ENCODE measurements around the gene IFT122.
"Not testable (repeated sequence)": the region's sequence is repeated elsewhere in the genome, so short reads cannot be mapped to it uniquely, and the experiment has no call there.

IFT122 gene

DNA sequence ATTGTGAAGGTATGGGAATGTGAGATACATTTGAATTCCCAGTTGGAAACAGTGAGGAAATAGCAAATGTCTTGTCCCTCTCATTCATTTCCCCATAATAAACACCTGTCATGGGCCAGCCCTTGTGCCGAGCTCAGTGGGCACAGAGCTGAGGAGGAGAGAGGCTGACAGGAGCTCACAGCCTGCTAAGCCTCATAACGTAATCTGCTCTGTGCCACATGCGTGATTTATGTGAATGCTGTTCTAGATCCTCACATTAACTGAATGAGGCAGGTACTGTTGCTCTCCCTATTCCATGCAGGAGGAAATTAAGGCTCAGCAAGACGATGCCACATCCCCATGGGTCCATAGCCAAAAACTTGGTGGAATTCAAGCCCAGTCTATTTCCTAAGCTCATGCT lies 53.2 kb downstream of the IFT122 start:
- H3K79me2 ChIP-seq (ENCODE audit: control insufficient read depth, insufficient read depth, low read length, poor library complexity) = peaks cover 9% of the 10 kb centered on the region
- H2BK5ac ChIP-seq (ENCODE audit: low read depth, low read length, poor library complexity) = peak overlapping the region; percentile 23
- no CpG with 5 or more reads among the region's 4 CpGs for WGBS (ENCODE audit: extremely low coverage, insufficient coverage, insufficient read length)

DNA sequence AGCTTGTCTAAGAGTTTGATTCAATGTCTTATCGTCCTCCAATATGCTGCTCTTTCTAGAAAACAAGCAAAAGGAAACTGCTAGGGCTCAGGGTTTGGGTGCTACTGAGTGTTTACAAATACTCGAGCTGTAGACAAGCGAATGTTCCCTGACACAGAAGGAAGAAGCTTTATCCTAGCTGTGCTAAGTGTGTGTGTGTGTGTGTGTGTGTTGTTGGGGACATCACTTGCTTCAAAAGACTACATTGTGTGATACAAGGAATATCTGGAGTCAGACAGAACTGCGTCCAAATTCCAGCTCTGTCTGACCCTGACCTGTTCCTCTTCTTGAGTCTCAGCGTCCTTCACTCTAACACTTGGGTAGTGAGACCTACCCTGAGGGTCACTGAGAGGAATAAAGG lies 54.5 kb downstream of the IFT122 start:
- DNase-seq; H3K9ac ChIP-seq (ENCODE audit: low read length); H3K4me3 ChIP-seq (ENCODE audit: low read depth, low read length); H3K4ac ChIP-seq (ENCODE audit: low read depth, low read length); H4K12ac ChIP-seq (ENCODE audit: low read depth, low read length); H3K4me2 ChIP-seq (ENCODE audit: low read length); H3K36me3 ChIP-seq (ENCODE audit: control insufficient read depth in 1 of 2, insufficient read depth in 2 of 2, low read length in 2 of 2); H3K79me2 ChIP-seq (ENCODE audit: control insufficient read depth, insufficient read depth, low read length, poor library complexity); H3K23ac ChIP-seq (ENCODE audit: low read length); H3K27me3 ChIP-seq (ENCODE audit: insufficient read depth, low read length); H2AFZ ChIP-seq (ENCODE audit: insufficient read depth, low read length, poor library complexity); H3K9me3 ChIP-seq (ENCODE audit: insufficient read depth, low read depth, low read length): not testable (repeated sequence)
- Histone ChIP-seq H3K14ac (ENCODE audit: low read length) (peak overlapping the region; percentile 80), H3K18ac (ENCODE audit: low read length) (peak overlapping the region; percentile 22), H3K79me1 (ENCODE audit: low read length) (peaks cover 26% of the 10 kb centered on the region), H2AK5ac (ENCODE audit: low read length) (peak overlapping the region; percentile 49), H4K91ac (ENCODE audit: low read depth, low read length) (peak overlapping the region; percentile 87), H3K27ac (ENCODE audit: low read depth, low read length) (peak overlapping the region; percentile 76), H4K8ac (ENCODE audit: low read depth, low read length) (peak overlapping the region; percentile 30), H3K4me1 (ENCODE audit: control insufficient read depth in 1 of 2, insufficient read depth in 2 of 2, low read length in 2 of 2) (peaks cover 19 to 23% of the 10 kb centered on the region in 2 experiments), H2BK12ac (ENCODE audit: low read length) (peak overlapping the region; percentile 67), H2BK5ac (ENCODE audit: low read depth, low read length, poor library complexity) (peak overlapping the region; percentile 80), H2BK120ac (ENCODE audit: insufficient read depth, low read length, poor library complexity) (peak overlapping the region; percentile 39)
- WGBS (ENCODE audit: extremely low coverage, insufficient coverage, insufficient read length) = no CpG with 5 or more reads among the region's 5 CpGs

More for the DNA sequence above, 53.2 kb downstream of the IFT122 start:
- H2AFZ ChIP-seq (ENCODE audit: insufficient read depth, low read length, poor library complexity) = no peak overlapping the region
- H3K27me3 ChIP-seq (ENCODE audit: insufficient read depth, low read length) = no peaks in the 10 kb centered on the region
- peak overlapping the region; percentile 95 for H2BK12ac ChIP-seq (ENCODE audit: low read length)
- peak overlapping the region; percentile 68 for H3K14ac ChIP-seq (ENCODE audit: low read length)
- no peak overlapping the region for H3K4me2 ChIP-seq (ENCODE audit: low read length)
- DNase-seq = no peak
- H3K27ac ChIP-seq (ENCODE audit: low read depth, low read length) = no peak overlapping the region
- H3K36me3 ChIP-seq (ENCODE audit: control insufficient read depth in 1 of 2, insufficient read depth in 2 of 2, low read length in 2 of 2) = peaks cover 8 to 9% of the 10 kb centered on the region in 2 experiments
- H3K18ac ChIP-seq (ENCODE audit: low read length) = peak overlapping the region; percentile 78
- H4K12ac ChIP-seq (ENCODE audit: low read depth, low read length) = no peak overlapping the region
- peak overlapping the region; percentile 92 for H2BK120ac ChIP-seq (ENCODE audit: insufficient read depth, low read length, poor library complexity)
- no peak overlapping the region for H3K9ac ChIP-seq (ENCODE audit: low read length)
- peak overlapping the region; percentile 77 for H3K23ac ChIP-seq (ENCODE audit: low read length)
- peaks cover 20 to 23% of the 10 kb centered on the region in 2 experiments for H3K4me1 ChIP-seq (ENCODE audit: control insufficient read depth in 1 of 2, insufficient read depth in 2 of 2, low read length in 2 of 2)
- peak overlapping the region; percentile 66 for H3K4ac ChIP-seq (ENCODE audit: low read depth, low read length)
- H2AK5ac ChIP-seq (ENCODE audit: low read length) = peak overlapping the region; percentile 98
- peak overlapping the region; percentile 25 for H4K91ac ChIP-seq (ENCODE audit: low read depth, low read length)
- H4K8ac ChIP-seq (ENCODE audit: low read depth, low read length) = no peak overlapping the region
- no peaks in the 10 kb centered on the region for H3K9me3 ChIP-seq (ENCODE audit: insufficient read depth, low read depth, low read length)
- H3K79me1 ChIP-seq (ENCODE audit: low read length) = peaks cover 27% of the 10 kb centered on the region
- H3K4me3 ChIP-seq (ENCODE audit: low read depth, low read length) = no peak overlapping the region

GRCh38 chr3:129495006-129495639 lies 55.1 kb downstream of the IFT122 start:
- H3K23ac ChIP-seq (ENCODE audit: low read length); H3K9ac ChIP-seq (ENCODE audit: low read length); H3K79me2 ChIP-seq (ENCODE audit: control insufficient read depth, insufficient read depth, low read length, poor library complexity); H3K27me3 ChIP-seq (ENCODE audit: insufficient read depth, low read length); H3K9me3 ChIP-seq (ENCODE audit: insufficient read depth, low read depth, low read length); H3K4me3 ChIP-seq (ENCODE audit: low read depth, low read length): not testable (repeated sequence)
- Histone ChIP-seq H3K36me3 (ENCODE audit: control insufficient read depth in 1 of 2, insufficient read depth in 2 of 2, low read length in 2 of 2) (peaks cover 12 to 13% of the 10 kb centered on the region in 2 experiments), H2BK12ac (ENCODE audit: low read length) (peak overlapping the region; percentile 100), H2BK120ac (ENCODE audit: insufficient read depth, low read length, poor library complexity) (peak overlapping the region; percentile 99), H2BK5ac (ENCODE audit: low read depth, low read length, poor library complexity) (peak overlapping the region; percentile 100), H3K18ac (ENCODE audit: low read length) (peak overlapping the region; percentile 98), H3K4me2 (ENCODE audit: low read length) (peak overlapping the region; percentile 25), H4K91ac (ENCODE audit: low read depth, low read length) (peak overlapping the region; percentile 100), H3K4ac (ENCODE audit: low read depth, low read length) (peak overlapping the region; percentile 90), H2AFZ (ENCODE audit: insufficient read depth, low read length, poor library complexity) (peak overlapping the region; percentile 82), H3K14ac (ENCODE audit: low read length) (peak overlapping the region; percentile 100), H4K12ac (ENCODE audit: low read depth, low read length) (peak overlapping the region; percentile 94), H3K27ac (ENCODE audit: low read depth, low read length) (peak overlapping the region; percentile 99), H3K4me1 (ENCODE audit: control insufficient read depth in 1 of 2, insufficient read depth in 2 of 2, low read length in 2 of 2) (peaks cover 19 to 23% of the 10 kb centered on the region in 2 experiments), H2AK5ac (ENCODE audit: low read length) (peak overlapping the region; percentile 98), H4K8ac (ENCODE audit: low read depth, low read length) (peak overlapping the region; percentile 97), H3K79me1 (ENCODE audit: low read length) (peaks cover 26% of the 10 kb centered on the region)
- peak in 1 of 2 donors; percentile 52 for DNase-seq
- WGBS (ENCODE audit: extremely low coverage, insufficient coverage, insufficient read length) = no CpG with 5 or more reads among the region's 10 CpGs

DNA sequence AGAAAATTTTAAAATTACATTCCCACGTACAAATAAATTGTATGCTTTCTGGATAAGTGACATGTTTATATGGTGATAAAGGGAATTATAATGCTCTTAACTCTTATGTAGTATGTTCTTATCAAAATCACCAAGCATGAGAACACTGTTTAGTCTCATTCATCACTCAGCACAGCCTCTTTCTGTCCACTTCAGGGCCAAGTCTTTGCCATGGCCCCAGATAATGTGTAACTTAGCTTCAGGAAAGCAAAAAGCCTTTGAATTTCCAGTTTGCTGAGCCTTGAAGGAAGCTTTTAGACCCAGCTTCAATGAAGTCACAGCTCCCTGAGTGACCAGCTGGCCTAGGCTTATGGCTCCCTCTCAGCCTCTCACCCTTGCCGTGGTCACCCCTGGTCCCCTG lies 57.9 kb downstream of the IFT122 start:
- peaks cover 24 to 30% of the 10 kb centered on the region in 2 experiments for H3K36me3 ChIP-seq (ENCODE audit: control insufficient read depth in 1 of 2, insufficient read depth in 2 of 2, low read length in 2 of 2)
- H3K14ac ChIP-seq (ENCODE audit: low read length); DNase-seq; H4K8ac ChIP-seq (ENCODE audit: low read depth, low read length); H4K91ac ChIP-seq (ENCODE audit: low read depth, low read length); H2AFZ ChIP-seq (ENCODE audit: insufficient read depth, low read length, poor library complexity); H3K23ac ChIP-seq (ENCODE audit: low read length); H4K12ac ChIP-seq (ENCODE audit: low read depth, low read length); H2BK120ac ChIP-seq (ENCODE audit: insufficient read depth, low read length, poor library complexity); H3K4me3 ChIP-seq (ENCODE audit: low read depth, low read length); H3K9me3 ChIP-seq (ENCODE audit: insufficient read depth, low read depth, low read length); H3K79me2 ChIP-seq (ENCODE audit: control insufficient read depth, insufficient read depth, low read length, poor library complexity); H3K27ac ChIP-seq (ENCODE audit: low read depth, low read length); H3K18ac ChIP-seq (ENCODE audit: low read length); H2BK5ac ChIP-seq (ENCODE audit: low read depth, low read length, poor library complexity); H3K9ac ChIP-seq (ENCODE audit: low read length); H3K27me3 ChIP-seq (ENCODE audit: insufficient read depth, low read length); H3K4ac ChIP-seq (ENCODE audit: low read depth, low read length); H3K4me2 ChIP-seq (ENCODE audit: low read length): not testable (repeated sequence)
- H3K4me1 ChIP-seq (ENCODE audit: control insufficient read depth in 1 of 2, insufficient read depth in 2 of 2, low read length in 2 of 2) = peaks cover 12 to 16% of the 10 kb centered on the region in 2 experiments
- WGBS (ENCODE audit: extremely low coverage, insufficient coverage, insufficient read length) = no CpG with 5 or more reads among the region's 2 CpGs
- peaks cover 17% of the 10 kb centered on the region for H3K79me1 ChIP-seq (ENCODE audit: low read length)
- peak overlapping the region; percentile 53 for H2BK12ac ChIP-seq (ENCODE audit: low read length)
- H2AK5ac ChIP-seq (ENCODE audit: low read length) = peak overlapping the region; percentile 18

Measured in trophoblast cell (in vitro differentiated cells and primary cell).